Calu3 (cell line): ENCODE results near the gene ASTN2. TPM values are rescaled to one million over a fixed set of nuclear protein-coding genes. Genes with fewer than 3 reads are reported as not detected.

Experiments used
- BruUV-seq: library from RNA; stranded (reverse); fragments of 400-500 nt; replicated peaks from 2 replicates; lab custom pipeline; 2021; lab: Mats Ljungman, UMichigan
- CTCF ChIA-PET: fragments of 300-600 bp; sonication (Branson Sonifier 250); formaldehyde crosslinking; loops from one replicate; lab custom pipeline; 2022; ENCODE audit warnings: antibody characterized with exemption; lab: Charles Lee
- DNase-seq: peaks from one replicate; pipeline ENCODE4 v3.0.0; 2022
- H3K27ac Mint-ChIP-seq: one replicate; pipeline ENCODE4 v1.8.0; 2022; ENCODE audit warnings: mixed read lengths; ENCODE audit not compliant: unreplicated experiment
- H3K27me3 Mint-ChIP-seq: one replicate; pipeline ENCODE4 v1.8.0; 2022; ENCODE audit warnings: mixed read lengths; ENCODE audit not compliant: unreplicated experiment
- H3K36me3 Mint-ChIP-seq: one replicate; pipeline ENCODE4 v1.8.0; 2022; ENCODE audit warnings: mild to moderate bottlenecking, moderate library complexity, mixed read lengths; ENCODE audit not compliant: insufficient read depth, unreplicated experiment
- H3K4me1 Mint-ChIP-seq: one replicate; pipeline ENCODE4 v1.8.0; 2022; ENCODE audit warnings: mild to moderate bottlenecking, low read depth, mixed read lengths; ENCODE audit not compliant: unreplicated experiment
- H3K4me3 Mint-ChIP-seq: one replicate; pipeline ENCODE4 v1.8.0; 2022; ENCODE audit warnings: mild to moderate bottlenecking, low read depth, moderate library complexity, mixed read lengths; ENCODE audit not compliant: unreplicated experiment
- H3K9me3 Mint-ChIP-seq: one replicate; pipeline ENCODE4 v1.8.0; 2022; ENCODE audit warnings: low read depth, mixed read lengths; ENCODE audit not compliant: unreplicated experiment
- intact Hi-C: fragments of 100-400 bp; cut with micrococcal nuclease; formaldehyde crosslinking; loops from one replicate; pipeline ENCODE4 v1.10.0; 2022; ENCODE audit not compliant: unreplicated experiment
- total RNA-seq: library from RNA; stranded (reverse); gene quantifications from 2 replicates; pipeline ENCODE4 v1.2.3, GENCODE V29; 2022
- TF ChIP-seq, protein P1 (sequence below): fragments of 200-600 bp; IDR thresholded peaks from one replicate; pipeline ENCODE4 v1.8.0; 2022; ENCODE audit warnings: antibody characterized with exemption; ENCODE audit not compliant: unreplicated experiment

Gene ASTN2
- total RNA-seq, 1 experiment from 2014 or later = 1.7 TPM

DNA sequence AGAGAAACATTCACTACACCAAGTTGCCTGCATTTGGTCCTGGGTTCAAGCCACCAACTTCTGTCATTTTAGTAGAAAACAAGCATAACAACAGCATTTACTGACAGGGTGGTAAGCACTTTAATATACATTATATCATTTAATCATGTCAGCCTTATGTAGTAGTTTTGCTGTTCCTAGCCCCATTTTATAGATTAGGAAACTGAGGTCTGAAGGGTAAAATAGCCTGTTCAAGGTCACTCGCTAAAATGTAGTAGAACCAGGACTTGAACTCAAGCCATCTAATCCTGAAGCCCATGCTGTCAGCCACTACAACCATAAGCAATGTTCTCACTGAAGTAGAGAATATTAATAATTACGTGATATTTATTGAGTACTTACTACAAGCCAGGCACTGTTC is 787.4 kb downstream of the ASTN2 start:
- CTCF ChIA-PET = no interaction called here
- H3K9me3 Mint-ChIP-seq = no peaks in the 10 kb centered on the region
- no peak overlapping the region for H3K27ac Mint-ChIP-seq

DNA sequence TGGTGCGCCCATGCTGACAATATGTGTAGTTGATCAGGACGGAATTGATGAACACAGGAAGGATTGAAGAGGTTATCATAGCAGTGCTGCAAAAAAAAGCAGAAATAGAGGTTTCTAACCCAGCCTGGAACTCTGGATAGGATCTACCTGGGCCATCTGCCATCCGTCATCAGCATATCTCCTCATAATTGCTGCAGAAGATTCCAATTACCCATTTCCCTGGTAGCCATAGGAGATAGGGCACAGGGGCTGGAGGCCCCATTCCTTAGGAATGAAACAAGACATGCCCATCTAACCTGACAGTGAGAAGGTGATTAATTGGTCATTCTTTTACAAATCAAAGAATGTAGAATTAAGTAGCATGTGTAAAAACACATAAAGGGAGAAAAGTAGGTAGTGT is 788.1 kb downstream of the ASTN2 start:
- TF ChIP-seq, protein P1, sequence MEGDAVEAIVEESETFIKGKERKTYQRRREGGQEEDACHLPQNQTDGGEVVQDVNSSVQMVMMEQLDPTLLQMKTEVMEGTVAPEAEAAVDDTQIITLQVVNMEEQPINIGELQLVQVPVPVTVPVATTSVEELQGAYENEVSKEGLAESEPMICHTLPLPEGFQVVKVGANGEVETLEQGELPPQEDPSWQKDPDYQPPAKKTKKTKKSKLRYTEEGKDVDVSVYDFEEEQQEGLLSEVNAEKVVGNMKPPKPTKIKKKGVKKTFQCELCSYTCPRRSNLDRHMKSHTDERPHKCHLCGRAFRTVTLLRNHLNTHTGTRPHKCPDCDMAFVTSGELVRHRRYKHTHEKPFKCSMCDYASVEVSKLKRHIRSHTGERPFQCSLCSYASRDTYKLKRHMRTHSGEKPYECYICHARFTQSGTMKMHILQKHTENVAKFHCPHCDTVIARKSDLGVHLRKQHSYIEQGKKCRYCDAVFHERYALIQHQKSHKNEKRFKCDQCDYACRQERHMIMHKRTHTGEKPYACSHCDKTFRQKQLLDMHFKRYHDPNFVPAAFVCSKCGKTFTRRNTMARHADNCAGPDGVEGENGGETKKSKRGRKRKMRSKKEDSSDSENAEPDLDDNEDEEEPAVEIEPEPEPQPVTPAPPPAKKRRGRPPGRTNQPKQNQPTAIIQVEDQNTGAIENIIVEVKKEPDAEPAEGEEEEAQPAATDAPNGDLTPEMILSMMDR = no peak
- Mint-ChIP-seq H3K4me3 (no peak overlapping the region), H3K36me3 (no peaks in the 10 kb centered on the region), H3K27me3 (no peaks in the 10 kb centered on the region), H3K4me1 (no peaks in the 10 kb centered on the region), H3K27ac (no peak overlapping the region), H3K9me3 (no peaks in the 10 kb centered on the region)
- no TSS peak for BruUV-seq
- CTCF ChIA-PET = no interaction called here
- intact Hi-C loops = no loop called here
- DNase-seq = no peak

More for the DNA sequence above, 787.4 kb downstream of the ASTN2 start:
- DNase-seq = no peak
- TF ChIP-seq, protein P1 = no peak
- H3K36me3 Mint-ChIP-seq = no peaks in the 10 kb centered on the region
- no TSS peak for BruUV-seq
- no peaks in the 10 kb centered on the region for H3K27me3 Mint-ChIP-seq
- H3K4me1 Mint-ChIP-seq = no peaks in the 10 kb centered on the region
- H3K4me3 Mint-ChIP-seq = no peak overlapping the region
- intact Hi-C loops = no loop called here

DNA sequence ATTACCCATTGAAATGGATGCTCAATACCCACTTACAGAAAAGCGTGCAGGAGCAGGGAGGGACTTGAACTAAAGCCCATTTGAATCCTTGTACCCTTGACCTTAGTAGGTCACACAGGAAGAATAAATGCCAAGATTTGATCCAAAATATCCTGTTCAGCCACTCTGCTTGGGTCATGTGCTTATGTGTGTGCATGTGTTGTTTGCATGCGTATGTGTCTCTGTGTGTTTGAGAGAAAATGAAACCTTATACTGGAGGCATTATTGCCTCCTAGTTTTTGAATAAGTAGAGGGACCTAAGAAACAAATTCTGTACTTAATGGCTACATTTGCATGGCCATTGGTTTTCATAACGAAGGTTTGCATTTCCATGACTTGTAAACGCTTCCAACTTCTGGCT is 791.1 kb downstream of the ASTN2 start:
- Mint-ChIP-seq H3K36me3 (no peaks in the 10 kb centered on the region), H3K4me3 (no peak overlapping the region), H3K27me3 (no peaks in the 10 kb centered on the region), H3K9me3 (no peaks in the 10 kb centered on the region), H3K27ac (no peak overlapping the region), H3K4me1 (no peaks in the 10 kb centered on the region)
- intact Hi-C loops = no loop called here
- TF ChIP-seq, protein P1 = no peak
- no TSS peak for BruUV-seq
- DNase-seq = no peak
- CTCF ChIA-PET = no interaction called here

DNA sequence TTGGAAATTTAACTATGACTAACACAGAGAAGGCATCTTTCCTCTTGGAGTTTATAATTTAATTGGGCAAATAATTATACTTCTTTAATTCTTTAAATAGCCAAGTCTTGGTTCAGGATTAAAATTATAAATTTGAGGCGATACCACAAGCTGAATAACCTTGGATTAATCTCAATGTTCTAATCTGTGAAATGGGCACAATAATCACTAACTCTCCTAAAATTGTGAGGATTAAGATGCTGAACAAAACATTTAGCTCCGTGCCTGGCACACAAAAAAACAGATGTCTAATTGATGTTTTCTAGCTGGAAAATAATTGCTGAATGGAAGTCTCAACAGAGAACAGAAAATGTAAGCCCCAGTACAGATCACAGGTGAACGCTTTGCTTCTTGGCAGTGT is 797.5 kb downstream of the ASTN2 start:
- Mint-ChIP-seq H3K27ac (no peak overlapping the region), H3K9me3 (peaks cover 2% of the 10 kb centered on the region), H3K4me1 (no peaks in the 10 kb centered on the region), H3K36me3 (no peaks in the 10 kb centered on the region), H3K27me3 (no peaks in the 10 kb centered on the region), H3K4me3 (no peak overlapping the region)
- intact Hi-C loops = no loop called here
- no TSS peak for BruUV-seq
- CTCF ChIA-PET = no interaction called here
- TF ChIP-seq, protein P1 = no peak
- no peak for DNase-seq
